HG03060 (cell line): Measurements from ENCODE around the gene ANO8.

Experiments
- ATAC-seq: cut with Tn5 transposase; IDR thresholded peaks from one replicate; pipeline ENCODE4 v1.9.1; 2021; ENCODE audit warnings: low read depth, moderate number of reproducible peaks; ENCODE audit not compliant: unreplicated experiment

ANO8 gene

GRCh38 chr19:17348700-17349099 is 14.0 kb upstream of the ANO8 start:
- ATAC-seq: no peak

- ATAC-seq: no peak
Measured at GRCh38 chr19:17347877-17348276, 13.2 kb upstream of the ANO8 start.

- no peak for ATAC-seq
Measured at GRCh38 chr19:17347361-17347760, 12.7 kb upstream of the ANO8 start.

DNA sequence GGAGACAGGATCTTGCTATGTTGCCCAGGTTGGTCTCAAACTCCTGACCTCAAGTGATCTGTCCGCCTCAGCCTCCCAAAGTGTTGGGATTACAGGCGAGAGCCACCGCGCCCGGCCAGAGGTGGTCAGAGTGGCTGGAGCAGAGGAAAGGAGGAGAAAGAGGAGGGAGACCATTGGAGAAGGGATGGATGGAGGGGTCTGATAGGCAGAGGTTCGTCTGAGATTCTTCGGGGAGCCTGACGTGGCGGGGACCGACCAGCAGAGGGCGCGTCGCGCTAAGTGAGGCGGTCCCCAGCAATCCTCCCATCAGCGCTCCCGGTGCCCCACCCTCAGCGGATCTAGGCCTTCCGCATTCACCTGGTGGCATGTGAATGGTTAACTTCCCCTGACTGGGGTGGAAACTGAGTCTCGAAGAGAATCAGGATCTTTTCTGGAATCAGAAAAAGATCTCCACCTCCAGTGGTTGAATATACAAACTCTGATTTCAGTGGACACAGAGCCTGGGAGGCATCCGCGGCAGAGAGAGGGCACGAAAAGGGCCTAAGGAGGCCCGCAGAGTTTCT is 11.5 kb upstream of the ANO8 start:
- ATAC-seq: no peak

DNA sequence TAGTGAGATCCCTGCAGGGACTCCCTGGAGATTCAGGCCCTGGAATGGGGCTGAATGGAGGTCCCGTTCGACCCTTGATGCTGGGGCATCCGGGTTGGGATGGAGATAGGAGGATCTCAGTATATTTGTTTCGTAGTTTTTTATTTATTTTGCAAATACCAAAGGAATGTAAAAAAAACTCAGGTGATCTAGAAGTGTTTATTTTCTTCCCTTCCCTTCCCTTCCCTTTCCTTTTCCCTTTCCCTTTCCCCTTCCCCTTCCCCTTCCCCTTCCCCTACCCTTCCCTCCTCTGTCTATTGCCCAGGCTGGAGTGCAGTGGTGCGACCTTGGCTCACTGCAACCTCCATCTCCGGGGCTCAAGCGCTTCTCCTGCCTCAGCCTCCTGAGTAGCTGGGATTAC is 7.2 kb upstream of the ANO8 start:
- no peak for ATAC-seq

DNA sequence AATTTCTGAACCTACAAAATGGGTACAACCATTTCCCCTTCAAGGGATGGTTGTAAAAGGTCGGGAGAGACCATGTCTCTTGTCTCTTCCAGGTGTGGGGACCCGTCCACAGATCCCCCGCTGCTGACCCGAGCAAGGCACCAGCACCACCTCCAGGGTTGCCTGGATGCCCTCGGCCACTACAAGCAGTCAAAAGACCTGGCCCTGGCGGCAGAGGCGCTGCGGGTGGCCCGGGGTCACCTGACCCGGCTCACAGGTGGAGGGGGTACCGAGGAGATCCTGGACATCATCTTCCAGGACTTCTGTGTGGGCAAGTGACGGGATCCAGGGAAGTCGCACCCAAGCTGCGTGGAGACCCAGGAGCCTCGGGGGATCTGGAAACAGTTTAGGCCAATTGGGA is 6.7 kb upstream of the ANO8 start:
- ATAC-seq: no peak

- ATAC-seq: no peak
Measured at GRCh38 chr19:17340871-17341357, 6.3 kb upstream of the ANO8 start.

DNA sequence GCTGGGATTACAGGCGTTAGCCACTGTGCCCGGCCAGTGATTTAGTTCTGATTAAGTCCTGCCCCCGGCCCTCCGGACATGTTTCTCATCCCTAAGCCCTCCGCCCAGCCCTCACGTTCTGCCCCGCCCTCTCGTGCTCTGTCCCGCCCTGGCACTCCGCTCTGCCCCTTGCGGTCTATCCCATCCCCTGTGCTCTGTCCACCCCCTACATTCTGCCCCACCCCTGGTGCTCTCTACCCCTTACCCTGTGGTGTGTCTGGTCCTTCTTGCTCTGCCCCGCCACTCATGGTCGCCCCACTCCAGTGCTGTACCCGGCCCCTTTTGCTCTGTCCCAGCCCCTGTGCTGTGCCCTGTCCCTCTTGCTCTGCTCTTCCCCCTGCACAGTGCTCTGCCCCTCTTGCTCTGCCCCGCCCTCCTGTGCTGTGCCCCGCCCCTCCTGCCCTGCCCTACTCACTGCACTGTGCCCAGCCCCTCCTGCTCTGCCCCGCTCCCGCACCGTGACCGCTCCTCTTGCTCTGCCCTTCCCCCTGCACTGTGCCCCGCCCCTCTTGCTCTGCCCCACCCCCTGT is 5.7 kb upstream of the ANO8 start:
- no peak for ATAC-seq

GRCh38 chr19:17339088-17339741 is 4.6 kb upstream of the ANO8 start:
- ATAC-seq: no peak

- ATAC-seq: no peak
Measured at GRCh38 chr19:17338433-17339078, 3.9 kb upstream of the ANO8 start.

- no peak for ATAC-seq
Measured at GRCh38 chr19:17337675-17338432, 3.2 kb upstream of the ANO8 start.

DNA sequence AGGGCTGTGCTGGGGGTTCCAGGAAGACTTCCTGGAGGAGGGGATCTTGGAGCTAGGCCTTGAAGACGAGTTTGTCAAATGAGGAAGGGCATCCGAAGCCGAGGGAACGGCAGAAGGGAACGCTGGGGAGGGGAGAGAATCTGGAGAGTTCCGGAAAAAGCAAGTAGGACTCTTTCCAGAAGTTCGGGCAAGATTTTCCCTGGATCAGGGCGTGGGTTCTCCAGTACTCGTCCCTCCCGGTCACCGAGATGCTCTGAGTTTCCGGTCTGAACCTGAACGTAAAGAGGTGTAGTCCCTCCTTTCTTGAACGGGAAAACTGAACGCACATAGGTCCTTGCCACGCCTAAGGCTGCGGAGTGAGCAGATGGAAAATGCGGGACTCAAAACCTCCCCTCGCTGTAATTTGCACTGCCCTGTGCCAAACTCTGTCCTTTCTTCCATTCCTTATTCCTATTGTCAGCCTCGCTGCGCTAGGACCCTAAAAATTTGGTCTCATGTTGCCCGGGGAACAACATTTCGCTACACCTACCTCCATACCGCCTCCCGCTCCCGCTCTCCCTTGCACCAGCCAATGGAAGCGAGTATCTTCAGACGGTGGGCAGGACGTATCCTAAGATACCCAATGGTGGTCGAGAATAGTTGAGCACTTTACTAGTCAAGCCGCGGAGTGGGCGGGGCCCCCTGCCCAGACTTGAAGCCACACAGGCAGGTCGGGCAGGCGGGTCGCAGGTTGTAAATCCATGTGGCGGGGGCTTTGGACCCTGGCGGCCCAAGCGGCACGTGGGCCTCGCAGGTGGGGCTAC is 2.4 kb upstream of the ANO8 start, which contains the start of gene GTPBP3:
Gene GTPBP3 (plus strand): TSS at position 682 of the 803 bp plus-strand sequence. CDS start 59 bp downstream, at position 741.
- peak; percentile 63 for ATAC-seq

- ATAC-seq: no peak
Measured at GRCh38 chr19:17335575-17335974, 920 bp upstream of the ANO8 start.

DNA sequence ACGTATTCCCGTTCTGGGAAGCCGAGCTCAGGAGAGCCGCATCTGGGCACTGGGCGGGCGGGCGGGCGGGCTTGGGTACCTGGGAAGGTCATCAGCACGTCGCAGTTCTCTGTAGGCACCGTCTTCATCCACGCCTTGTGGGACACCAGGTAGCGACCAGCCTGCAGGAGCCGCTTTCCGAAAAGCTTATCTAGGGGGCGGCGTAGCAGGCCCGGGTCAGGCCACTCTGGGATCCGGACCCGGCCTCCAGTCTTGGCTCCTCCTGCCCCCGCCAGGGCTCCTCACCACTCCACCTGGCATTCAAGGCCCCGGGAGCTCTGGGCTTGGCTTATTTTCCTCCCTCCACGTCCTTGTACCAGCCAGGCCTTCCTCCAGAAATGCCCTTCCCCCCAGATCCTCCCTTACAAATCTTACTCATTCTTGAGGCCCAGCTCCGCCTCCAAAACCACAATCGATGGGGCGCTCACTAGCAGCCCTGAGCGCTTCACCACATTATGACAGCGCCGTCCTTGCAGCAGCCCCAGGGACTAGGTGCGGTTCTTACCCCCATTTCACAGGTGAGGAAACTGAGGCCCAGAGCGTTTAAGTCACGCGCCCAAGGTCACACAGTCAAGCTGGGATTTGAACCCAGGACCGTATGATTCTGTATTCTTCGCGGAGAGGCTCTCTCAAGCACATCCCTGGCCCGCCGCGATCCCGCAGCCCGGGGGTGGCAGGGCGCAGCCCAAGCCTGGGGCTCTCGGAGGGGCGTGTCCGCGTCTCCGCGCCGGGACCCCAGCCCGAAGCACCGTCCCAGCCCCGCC is 843 bp downstream of the ANO8 start:
- no peak for ATAC-seq

DNA sequence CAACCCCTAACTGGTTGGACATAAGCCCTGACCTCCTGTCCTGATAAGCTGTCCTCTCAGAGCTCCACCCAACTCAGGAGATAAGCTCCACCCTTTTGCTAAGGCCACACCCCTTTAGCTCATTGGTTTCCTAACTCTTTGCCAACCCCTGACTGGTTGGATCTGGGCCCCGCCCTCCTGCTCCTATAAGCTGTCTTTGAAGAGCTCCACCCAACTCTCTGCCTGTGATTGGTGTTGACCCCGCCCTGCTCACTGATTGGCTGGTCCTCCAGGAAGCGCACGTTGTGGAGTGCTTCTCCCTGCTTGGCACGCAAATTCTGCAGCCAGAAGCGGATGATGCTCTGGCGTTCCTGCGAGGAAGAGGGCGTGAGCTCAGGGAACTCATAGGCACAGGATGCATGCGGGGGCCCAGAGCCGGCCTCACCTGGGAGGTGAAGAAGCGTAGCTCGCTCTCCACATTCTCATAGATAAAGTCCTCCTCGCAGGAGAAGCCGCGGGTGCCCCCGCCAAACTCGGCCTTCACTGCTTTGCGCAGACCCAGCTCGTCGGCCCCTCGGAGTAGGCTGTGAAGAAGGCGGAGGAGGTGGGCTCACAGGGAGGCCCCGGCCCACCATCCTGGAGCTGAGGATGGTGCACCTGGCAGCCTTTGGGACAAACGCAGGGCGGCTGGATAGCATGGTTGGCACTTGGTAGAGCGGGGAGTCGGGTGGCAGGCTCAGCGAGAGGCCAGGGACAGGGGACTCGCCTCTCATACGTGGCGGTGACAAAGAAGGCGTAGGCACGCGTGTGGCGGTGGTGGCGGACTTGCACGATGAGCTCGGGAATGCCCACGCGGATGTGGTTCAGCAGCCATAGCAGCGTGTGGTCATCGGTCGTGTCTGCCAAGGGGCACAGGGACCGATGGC is 1.7 kb downstream of the ANO8 start:
- ATAC-seq: no peak

DNA sequence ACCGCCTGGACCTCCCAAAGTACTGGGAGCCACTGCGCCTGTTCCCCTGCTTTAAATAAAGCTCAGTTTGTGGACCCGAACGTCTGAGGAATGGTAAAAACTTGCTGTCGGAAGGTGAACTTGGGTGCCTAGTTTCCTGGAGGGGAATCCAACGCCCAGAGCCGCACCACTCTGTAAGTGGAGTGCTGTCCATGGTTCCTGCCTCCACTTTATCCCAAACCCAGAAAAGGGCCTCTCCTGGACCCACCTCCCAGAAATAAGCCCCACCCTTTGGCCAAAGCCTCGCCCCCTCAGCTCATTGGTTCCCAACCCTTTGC is 2.3 kb downstream of the ANO8 start:
- no peak for ATAC-seq

DNA sequence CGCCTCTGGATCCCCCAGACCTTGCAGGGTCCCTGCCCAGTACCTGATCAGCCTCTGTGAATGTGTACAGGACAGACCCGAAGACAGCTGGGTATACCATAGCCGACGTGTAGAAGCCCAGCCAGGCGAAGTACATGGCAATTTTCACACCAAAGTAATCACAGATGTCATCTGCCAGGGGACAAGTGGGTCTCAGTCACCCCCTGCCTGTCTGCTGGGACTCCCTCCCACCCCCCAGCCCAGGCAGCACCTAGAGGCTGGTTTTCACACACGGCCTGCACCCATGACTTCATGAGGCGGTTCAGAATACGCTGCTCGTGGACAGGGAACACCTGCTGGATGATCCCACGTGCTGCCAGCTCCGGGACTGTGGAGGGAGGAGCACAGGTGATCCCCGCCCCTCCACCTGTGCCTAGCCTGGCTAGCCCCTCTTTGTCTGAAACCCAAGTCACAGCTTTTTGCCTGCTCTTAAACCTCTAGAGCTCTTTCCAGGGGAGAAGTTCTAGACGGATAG is 3.6 kb downstream of the ANO8 start:
- ATAC-seq: no peak
